Prostate gland (tissue), 2 donors: ENCODE data around the gene ZFYVE9. TPM values are rescaled to one million over a fixed set of nuclear protein-coding genes. Genes with fewer than 3 reads are reported as not detected.
A peak's percentile ranks its signal among the peaks of the same experiment; 100 is the strongest.

ENCODE experiments used
- DNase-seq: peaks from one replicate; pipeline ENCODE4 v3.0.0-alpha.2; 2019; ENCODE audit warnings: low spot score
- H3K27ac ChIP-seq, 2 donors: fragments of 200-600 bp; sonication (generic); 2 replicates each; pipeline ENCODE4 v1.5.1; 2017 to 2019
- H3K27me3 ChIP-seq: fragments of 200-600 bp; sonication (generic); replicated peaks from 2 replicates; pipeline ENCODE4 v1.5.1; 2019; ENCODE audit not compliant: insufficient read depth
- H3K36me3 ChIP-seq, 2 donors: fragments of 200-600 bp; sonication (generic); 1 replicate in 1 of 2; 2 replicates in 1 of 2; pipeline versions ENCODE4 v1.5.1 to v1.8.1; 2017 to 2019
- H3K4me1 ChIP-seq: fragments of 200-600 bp; sonication (generic); replicated peaks from 2 replicates; pipeline ENCODE4 v1.5.1; 2019
- H3K4me3 ChIP-seq, 2 donors: fragments of 200-600 bp; sonication (generic); 2 replicates each; pipeline ENCODE4 v1.5.1; 2017 to 2019
- H3K9me3 ChIP-seq: fragments of 200-600 bp; sonication (generic); 2 replicates; pipeline ENCODE4 v1.5.1; 2017
- CTCF ChIP-seq, 4 experiments: fragments of 200-600 bp in 2 of 4; fragments of 450-650 bp in 2 of 4; sonication (generic) in 2 of 4; IDR thresholded peaks; 1 replicate in 3 of 4; 2 replicates in 1 of 4; pipeline ENCODE4 v1.5.1; 2016 to 2019; ENCODE audit warnings: antibody characterized with exemption in 4 of 4, mild to moderate bottlenecking in 2 of 4, moderate library complexity in 2 of 4
- POLR2A ChIP-seq: fragments of 450-650 bp; IDR thresholded peaks from one replicate; pipeline ENCODE4 v1.6.1; 2016; ENCODE audit warnings: antibody characterized with exemption, mild to moderate bottlenecking
- POLR2AphosphoS5 ChIP-seq: sonication (generic); formaldehyde crosslinking; IDR thresholded peaks from one replicate; pipeline ENCODE4 v1.6.1; 2017; ENCODE audit warnings: antibody characterized with exemption
- WGBS: methylation state at CpG from one replicate; pipeline ENCODE4 v1.1.5; 2018; 5-methylcytosine and 5-hydroxymethylcytosine counted together
- intact Hi-C: fragments of 100-400 bp; cut with DNase I; formaldehyde crosslinking; loops from one replicate; pipeline ENCODE4 v1.14.2; 2022
- total RNA-seq, 2 donors: library from RNA; depleted of rRNA; stranded (reverse); fragments of >200 nt; gene quantifications; one replicate each; pipeline ENCODE4 v1.1.0, GENCODE V29; 2016

The ZFYVE9 gene
- total RNA-seq, 2 donors from 2014 or later: 28.6 to 29.0 TPM

- WGBS: 93% methylated on average over 6 of the region's 6 CpGs
Measured at GRCh38 chr1:52123622-52124021, 18.3 kb upstream of the ZFYVE9 start.

GRCh38 chr1:52125736-52126359 is 16.0 kb upstream of the ZFYVE9 start:
- no peaks in the 10 kb centered on the region for H3K4me1 ChIP-seq
- no peaks in the 10 kb centered on the region for H3K27me3 ChIP-seq
- H3K27ac ChIP-seq: no peak overlapping the region
- no peaks in the 10 kb centered on the region for H3K36me3 ChIP-seq
- intact Hi-C loops: loop anchor here (5.0 to 10.0 kb wide), 2 partner anchors 171 to 559 kb away; no protein-coding TSS in a partner anchor
- no peaks in the 10 kb centered on the region for H3K9me3 ChIP-seq
- no peak overlapping the region for H3K4me3 ChIP-seq
- no peak for TF ChIP-seq POLR2AphosphoS5
- TF ChIP-seq CTCF (IDR thresholded peaks at IDR 0.05): no peak
- TF ChIP-seq POLR2A: no peak
- DNase-seq: no peak

More at GRCh38 chr1:52123622-52124021, 18.3 kb upstream of the ZFYVE9 start:
- intact Hi-C loops: loop anchor here (10.0 kb wide), 1 partner anchor 561 kb away; no protein-coding TSS in a partner anchor
- TF ChIP-seq POLR2A (no peak), POLR2AphosphoS5 (no peak)
- Histone ChIP-seq H3K27ac (no peak overlapping the region), H3K36me3 (no peaks in the 10 kb centered on the region), H3K27me3 (no peaks in the 10 kb centered on the region), H3K4me3 (no peak overlapping the region), H3K9me3 (no peaks in the 10 kb centered on the region), H3K4me1 (no peaks in the 10 kb centered on the region)
- DNase-seq: no peak

- H3K9me3 ChIP-seq: no peaks in the 10 kb centered on the region
- DNase-seq: peak; percentile 41
- H3K4me3 ChIP-seq: no peak overlapping the region
- TF ChIP-seq POLR2AphosphoS5 (peak; percentile 6), POLR2A (no peak), CTCF (IDR thresholded peaks at IDR 0.05) (peak in 3 of 4 experiments; percentile 46 to 70 (median 66))
- H3K27ac ChIP-seq: no peak overlapping the region
- H3K36me3 ChIP-seq: no peaks in the 10 kb centered on the region
- no peaks in the 10 kb centered on the region for H3K4me1 ChIP-seq
- no peaks in the 10 kb centered on the region for H3K27me3 ChIP-seq
- intact Hi-C loops: loop anchor here (5.0 to 10.0 kb wide), 2 partner anchors 170 to 557 kb away; no protein-coding TSS in a partner anchor
- 37% methylated on average over 5 of the region's 5 CpGs for WGBS
Measured at GRCh38 chr1:52127181-52128180, 14.4 kb upstream of the ZFYVE9 start.

GRCh38 chr1:52139817-52140540 is 1.9 kb upstream of the ZFYVE9 start:
- Histone ChIP-seq H3K9me3 (no peaks in the 10 kb centered on the region), H3K4me3 (no peak overlapping the region), H3K36me3 (no peaks in the 10 kb centered on the region), H3K27me3 (no peaks in the 10 kb centered on the region), H3K27ac (no peak overlapping the region), H3K4me1 (no peaks in the 10 kb centered on the region)
- no peak for DNase-seq
- WGBS: 83% methylated on average over 5 of the region's 5 CpGs
- intact Hi-C loops: loop anchor here (5.0 to 10.0 kb wide), 4 partner anchors 125 to 265 kb away; partner anchors contain the start of genes CC2D1B, ORC1 and PRPF38A
- TF ChIP-seq POLR2AphosphoS5 (peak; percentile 6), POLR2A (no peak), CTCF (IDR thresholded peaks at IDR 0.05) (no peak)
